GM12878 (cell line): ENCODE results near the gene SYCE3. TPM values are rescaled to one million over a fixed set of nuclear protein-coding genes. Genes with fewer than 3 reads are reported as not detected.

Experiments used
- BMI1 ChIP-seq: fragments of 450-650 bp; IDR thresholded peaks from 2 replicates; pipeline ENCODE4 v1.6.1; 2016; ENCODE audit warnings: mild to moderate bottlenecking, moderate library complexity, borderline replicate concordance
- CHD1 ChIP-seq: IDR thresholded peaks from 2 replicates; pipeline ENCODE4 v1.6.1; 2012; ENCODE audit warnings: low read depth, low read length, improper control_type of control experiment
- KAT2A ChIP-seq: conservative IDR thresholded peaks from 2 replicates; pipeline ENCODE4 v1.6.1; 2011; ENCODE audit warnings: low read depth, low read length; ENCODE audit not compliant: control insufficient read depth
- NFIC ChIP-seq: IDR thresholded peaks from 2 replicates; pipeline ENCODE4 v1.6.1; 2012; ENCODE audit warnings: low read depth, mild to moderate bottlenecking, inconsistent platforms, low read length, moderate library complexity
- POLR2AphosphoS2 ChIP-seq: IDR thresholded peaks from 2 replicates; pipeline ENCODE4 v1.6.1; 2011; ENCODE audit warnings: low read depth, mild to moderate bottlenecking, low read length, improper control_type of control experiment, moderate library complexity
- POLR2AphosphoS5 ChIP-seq: IDR thresholded peaks from 2 replicates; pipeline ENCODE4 v1.6.1; 2011; ENCODE audit warnings: mild to moderate bottlenecking, low read length, inconsistent platforms
- SMAD1 ChIP-seq: fragments of 450-650 bp; IDR thresholded peaks from 2 replicates; pipeline ENCODE4 v1.6.1; 2018; ENCODE audit warnings: mild to moderate bottlenecking, low read depth; ENCODE audit not compliant: partially characterized antibody
- ZNF207 ChIP-seq: fragments of 450-650 bp; IDR thresholded peaks from 2 replicates; pipeline ENCODE4 v1.6.1; 2014; ENCODE audit warnings: antibody characterized with exemption, mild to moderate bottlenecking, borderline replicate concordance
- polyA plus RNA-seq, 11 experiments: library from polyadenylated mRNA; depleted of rRNA in 4 of 11; unstranded in 6 of 11; stranded (reverse) in 5 of 11; fragments of >200 nt; fragmentation: Nextera tagmentation in 4 of 11; fragmentation: Illumina TruSeq in 1 of 11; extraction: Ambion mirVana in 4 of 11; extraction: Trizol in 1 of 11; gene quantifications; 1 replicate in 1 of 11; 2 replicates in 10 of 11; pipeline versions ENCODE4 v1.2.1 to v1.2.3, GENCODE V29; 2011 to 2016; ENCODE audit warnings: inconsistent platforms in 2 of 11, missing spikeins in 2 of 11, low read depth in 1 of 11
- total RNA-seq, 4 experiments: library from RNA; depleted of rRNA in 3 of 4; stranded (reverse); fragments of >200 nt in 3 of 4; fragmentation: Illumina TruSeq in 1 of 4; extraction: Trizol in 1 of 4; gene quantifications; 2 replicates each; pipeline versions ENCODE4 v1.2.1 to v1.2.3, GENCODE V29; 2013 to 2021
- TF ChIP-seq, protein P1 (sequence below): fragments of 450-650 bp; IDR thresholded peaks from 2 replicates; pipeline ENCODE4 v1.6.1; 2017; ENCODE audit warnings: low read depth, mild to moderate bottlenecking, moderate library complexity
- TF ChIP-seq, protein P2 (sequence below): fragments of 450-650 bp; IDR thresholded peaks from 2 replicates; pipeline ENCODE4 v1.6.1; 2018; ENCODE audit warnings: borderline replicate concordance, mild to moderate bottlenecking; ENCODE audit not compliant: partially characterized antibody
- TF ChIP-seq, protein P3 (sequence below): fragments of 150-350 bp; IDR thresholded peaks from 2 replicates; pipeline ENCODE4 v1.6.1; 2016; ENCODE audit warnings: low read depth, low read length

The SYCE3 gene
- total and polyA plus RNA-seq, 10 of the 15 experiments (the other 5 are each of a cell fraction or from before 2014, with no cell fraction given), result 0.38 to 0.91 (median 0.76) TPM; not detected in 4

DNA sequence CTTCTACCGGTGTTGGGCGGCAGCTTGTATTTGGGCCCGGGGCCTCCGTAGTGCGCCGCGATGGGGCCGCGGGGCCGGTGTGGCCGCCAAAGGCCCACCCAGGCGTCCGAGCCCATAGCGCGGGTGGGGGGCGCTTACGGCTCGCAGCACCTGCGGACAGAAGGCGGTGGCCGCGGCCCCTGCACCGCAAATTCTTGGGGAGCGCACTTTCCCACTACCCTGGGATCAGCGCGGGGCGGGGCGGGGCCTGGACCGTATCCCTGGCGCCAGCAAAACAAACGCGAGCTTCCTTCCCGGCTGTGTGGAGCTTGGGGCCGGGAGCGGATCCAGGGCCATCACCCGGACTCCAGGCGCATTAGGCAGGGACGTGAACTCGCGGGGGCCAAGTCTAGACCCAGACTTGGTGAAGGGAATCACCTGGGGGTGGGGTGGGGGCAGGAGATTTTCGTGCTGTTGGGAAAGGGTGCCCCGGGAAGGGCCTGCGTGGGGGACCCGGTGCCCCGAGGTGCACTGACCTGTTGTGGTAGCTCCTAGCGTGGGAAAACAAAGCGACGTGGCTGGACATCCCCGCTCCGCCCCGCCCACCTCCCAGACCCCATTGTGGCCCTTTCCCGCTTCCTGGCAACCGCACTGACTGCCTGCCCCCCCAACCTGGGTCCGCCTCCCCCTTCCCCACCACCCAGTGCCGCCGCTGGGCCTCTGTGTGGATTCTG, 30.6 kb downstream of the SYCE3 start (continued):
- TF ChIP-seq, protein P1, sequence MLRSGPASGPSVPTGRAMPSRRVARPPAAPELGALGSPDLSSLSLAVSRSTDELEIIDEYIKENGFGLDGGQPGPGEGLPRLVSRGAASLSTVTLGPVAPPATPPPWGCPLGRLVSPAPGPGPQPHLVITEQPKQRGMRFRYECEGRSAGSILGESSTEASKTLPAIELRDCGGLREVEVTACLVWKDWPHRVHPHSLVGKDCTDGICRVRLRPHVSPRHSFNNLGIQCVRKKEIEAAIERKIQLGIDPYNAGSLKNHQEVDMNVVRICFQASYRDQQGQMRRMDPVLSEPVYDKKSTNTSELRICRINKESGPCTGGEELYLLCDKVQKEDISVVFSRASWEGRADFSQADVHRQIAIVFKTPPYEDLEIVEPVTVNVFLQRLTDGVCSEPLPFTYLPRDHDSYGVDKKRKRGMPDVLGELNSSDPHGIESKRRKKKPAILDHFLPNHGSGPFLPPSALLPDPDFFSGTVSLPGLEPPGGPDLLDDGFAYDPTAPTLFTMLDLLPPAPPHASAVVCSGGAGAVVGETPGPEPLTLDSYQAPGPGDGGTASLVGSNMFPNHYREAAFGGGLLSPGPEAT, result no peak
- no peak for TF ChIP-seq KAT2A
- TF ChIP-seq POLR2AphosphoS2, result peak; percentile 16; the same call in 1 of the 2 replicates
- TF ChIP-seq ZNF207, result no peak
- TF ChIP-seq, protein P2, sequence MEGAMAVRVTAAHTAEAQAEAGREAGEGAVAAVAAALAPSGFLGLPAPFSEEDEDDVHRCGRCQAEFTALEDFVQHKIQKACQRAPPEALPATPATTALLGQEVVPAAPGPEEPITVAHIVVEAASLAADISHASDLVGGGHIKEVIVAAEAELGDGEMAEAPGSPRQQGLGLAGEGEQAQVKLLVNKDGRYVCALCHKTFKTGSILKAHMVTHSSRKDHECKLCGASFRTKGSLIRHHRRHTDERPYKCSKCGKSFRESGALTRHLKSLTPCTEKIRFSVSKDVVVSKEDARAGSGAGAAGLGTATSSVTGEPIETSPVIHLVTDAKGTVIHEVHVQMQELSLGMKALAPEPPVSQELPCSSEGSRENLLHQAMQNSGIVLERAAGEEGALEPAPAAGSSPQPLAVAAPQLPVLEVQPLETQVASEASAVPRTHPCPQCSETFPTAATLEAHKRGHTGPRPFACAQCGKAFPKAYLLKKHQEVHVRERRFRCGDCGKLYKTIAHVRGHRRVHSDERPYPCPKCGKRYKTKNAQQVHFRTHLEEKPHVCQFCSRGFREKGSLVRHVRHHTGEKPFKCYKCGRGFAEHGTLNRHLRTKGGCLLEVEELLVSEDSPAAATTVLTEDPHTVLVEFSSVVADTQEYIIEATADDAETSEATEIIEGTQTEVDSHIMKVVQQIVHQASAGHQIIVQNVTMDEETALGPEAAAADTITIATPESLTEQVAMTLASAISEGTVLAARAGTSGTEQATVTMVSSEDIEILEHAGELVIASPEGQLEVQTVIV, result no peak
- TF ChIP-seq SMAD1, result peak; percentile 56
- TF ChIP-seq POLR2AphosphoS5, result peak; percentile 14; the same call in 1 of the 2 replicates
- TF ChIP-seq, protein P3, sequence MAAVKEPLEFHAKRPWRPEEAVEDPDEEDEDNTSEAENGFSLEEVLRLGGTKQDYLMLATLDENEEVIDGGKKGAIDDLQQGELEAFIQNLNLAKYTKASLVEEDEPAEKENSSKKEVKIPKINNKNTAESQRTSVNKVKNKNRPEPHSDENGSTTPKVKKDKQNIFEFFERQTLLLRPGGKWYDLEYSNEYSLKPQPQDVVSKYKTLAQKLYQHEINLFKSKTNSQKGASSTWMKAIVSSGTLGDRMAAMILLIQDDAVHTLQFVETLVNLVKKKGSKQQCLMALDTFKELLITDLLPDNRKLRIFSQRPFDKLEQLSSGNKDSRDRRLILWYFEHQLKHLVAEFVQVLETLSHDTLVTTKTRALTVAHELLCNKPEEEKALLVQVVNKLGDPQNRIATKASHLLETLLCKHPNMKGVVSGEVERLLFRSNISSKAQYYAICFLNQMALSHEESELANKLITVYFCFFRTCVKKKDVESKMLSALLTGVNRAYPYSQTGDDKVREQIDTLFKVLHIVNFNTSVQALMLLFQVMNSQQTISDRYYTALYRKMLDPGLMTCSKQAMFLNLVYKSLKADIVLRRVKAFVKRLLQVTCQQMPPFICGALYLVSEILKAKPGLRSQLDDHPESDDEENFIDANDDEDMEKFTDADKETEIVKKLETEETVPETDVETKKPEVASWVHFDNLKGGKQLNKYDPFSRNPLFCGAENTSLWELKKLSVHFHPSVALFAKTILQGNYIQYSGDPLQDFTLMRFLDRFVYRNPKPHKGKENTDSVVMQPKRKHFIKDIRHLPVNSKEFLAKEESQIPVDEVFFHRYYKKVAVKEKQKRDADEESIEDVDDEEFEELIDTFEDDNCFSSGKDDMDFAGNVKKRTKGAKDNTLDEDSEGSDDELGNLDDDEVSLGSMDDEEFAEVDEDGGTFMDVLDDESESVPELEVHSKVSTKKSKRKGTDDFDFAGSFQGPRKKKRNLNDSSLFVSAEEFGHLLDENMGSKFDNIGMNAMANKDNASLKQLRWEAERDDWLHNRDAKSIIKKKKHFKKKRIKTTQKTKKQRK, result no peak
- TF ChIP-seq BMI1, result no peak
- no peak for TF ChIP-seq CHD1
- TF ChIP-seq NFIC, result no peak
